EL (cell line): ENCODE measurements around the gene TTC21A.

Experiments used
- DNase-seq: peaks from one replicate; pipeline ENCODE4 v3.0.0-alpha.2; 2016

TTC21A gene

DNA sequence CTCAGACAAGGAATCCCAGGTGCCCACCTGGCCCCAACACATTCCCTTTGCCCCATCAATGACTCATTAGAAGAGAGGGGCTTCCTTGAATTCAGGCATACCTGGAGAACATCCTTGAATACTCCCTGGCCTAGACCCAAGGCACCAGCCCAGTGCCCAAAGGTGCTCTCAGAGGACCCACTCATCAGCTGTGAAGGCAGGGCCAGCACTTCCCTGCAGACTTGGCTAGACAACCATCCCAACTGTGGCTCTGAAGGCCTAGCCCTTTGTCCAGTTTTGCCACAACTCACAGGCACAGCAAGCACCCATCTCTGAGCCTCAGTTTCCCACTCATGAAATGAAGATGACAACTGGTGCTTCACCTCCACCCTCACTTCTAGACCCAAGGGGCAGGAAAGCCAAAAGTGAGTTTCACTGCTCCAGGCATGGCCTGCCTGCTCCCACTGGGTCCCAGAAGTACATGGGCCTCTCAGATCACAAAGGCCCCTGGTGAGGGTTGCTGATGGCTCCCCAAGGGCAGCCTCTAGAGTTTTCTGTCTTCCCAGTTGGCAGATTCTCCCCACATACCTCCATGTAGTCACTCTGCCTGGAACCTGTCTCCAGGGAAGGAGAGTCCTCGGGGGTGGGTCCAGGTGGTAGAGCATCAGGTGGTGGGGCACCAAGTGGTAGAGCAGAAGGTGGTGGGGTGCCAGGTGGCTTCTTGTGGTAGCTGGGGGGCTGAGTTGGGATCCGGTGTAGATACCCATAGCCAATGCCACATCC lies 7.6 kb upstream of the TTC21A start:
- DNase-seq = no peak

DNA sequence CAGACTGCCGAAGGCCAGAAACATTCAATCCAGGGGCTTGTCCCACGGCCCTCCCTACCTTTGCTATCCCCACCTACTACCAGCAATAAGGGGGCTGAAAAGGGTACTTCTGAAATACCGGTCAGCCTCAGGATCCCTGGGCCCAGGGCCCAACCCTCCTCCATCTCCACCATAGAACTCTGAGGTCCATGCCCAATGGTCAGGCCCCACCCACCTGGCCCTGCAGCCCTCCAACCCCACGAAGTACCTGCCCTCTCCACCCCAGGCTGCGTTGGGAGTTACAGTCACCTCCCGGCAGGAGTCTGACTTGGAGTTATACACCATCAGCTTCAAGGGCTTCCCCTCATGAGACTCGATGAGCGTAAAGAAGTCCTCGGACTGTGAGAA lies 7.0 kb upstream of the TTC21A start:
- DNase-seq = no peak

DNA sequence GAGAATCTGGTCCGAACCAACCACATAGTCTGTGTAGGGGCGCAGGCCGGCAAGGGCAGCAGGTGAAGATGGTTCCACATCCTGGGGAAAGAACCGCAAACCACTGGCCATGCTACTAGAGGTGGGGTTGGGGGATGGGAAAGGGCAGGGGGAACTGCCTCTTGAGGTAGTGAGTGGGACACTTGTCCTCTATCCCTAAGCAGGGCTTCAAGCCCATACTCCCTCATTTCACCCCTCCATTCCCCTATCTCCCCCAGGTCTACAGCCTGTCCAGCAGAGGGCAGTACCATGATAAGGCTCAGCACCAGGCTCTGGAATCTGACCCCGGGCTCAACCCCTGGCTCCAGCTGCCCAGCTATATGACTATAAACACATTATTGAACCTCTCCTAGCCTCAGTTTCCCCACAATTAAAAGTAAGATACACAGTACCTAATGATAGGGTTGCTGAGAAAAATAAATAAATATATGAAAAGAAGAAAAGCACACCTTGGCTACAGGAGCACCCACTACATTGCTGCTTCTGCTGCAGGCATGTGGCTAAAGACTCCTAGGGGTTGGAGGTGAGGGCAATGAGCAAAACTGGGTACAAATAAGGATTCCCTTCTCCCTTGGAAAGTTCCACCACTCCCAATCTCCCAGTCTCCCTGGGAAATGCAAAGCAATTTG lies 6.3 kb upstream of the TTC21A start:
- peak; percentile 46 for DNase-seq

DNA sequence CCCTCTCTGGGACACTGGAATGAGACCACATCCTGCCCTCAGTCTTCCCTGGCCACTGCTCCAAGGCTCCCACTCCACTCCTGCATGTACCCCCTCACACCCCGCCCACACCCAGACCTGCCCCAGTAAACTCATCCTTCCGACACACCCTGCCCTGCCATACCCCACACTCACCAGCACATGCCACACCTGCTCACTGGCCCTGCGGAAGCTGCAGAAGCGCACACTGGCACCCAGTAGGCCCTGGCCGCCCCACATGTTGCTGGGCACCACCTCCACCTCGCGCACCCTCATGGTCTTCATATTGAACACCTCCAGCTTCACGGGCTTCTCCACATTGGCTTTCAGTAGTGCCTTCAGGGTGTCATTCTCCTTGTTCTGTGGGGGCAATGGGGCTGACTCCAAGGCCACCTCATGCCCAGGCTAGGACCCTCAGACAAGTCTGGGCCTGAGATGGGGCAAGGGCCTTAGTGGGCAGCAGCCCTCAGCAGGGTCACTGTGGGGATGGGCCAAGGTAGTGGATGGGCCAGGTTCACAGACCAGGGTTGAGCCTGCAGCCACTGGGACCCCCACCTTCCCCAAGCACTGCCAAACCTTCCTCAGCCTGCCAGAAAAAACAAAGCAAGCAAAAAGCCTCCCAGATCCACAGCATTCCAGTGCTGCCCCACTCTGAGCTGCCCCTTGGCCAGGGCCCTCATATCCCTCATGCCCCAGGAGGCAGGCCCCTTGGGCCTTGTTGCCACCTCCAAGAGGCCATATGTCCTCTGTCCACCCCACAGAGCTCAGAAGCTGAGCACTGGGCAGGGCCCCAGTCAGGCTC lies 4.8 kb upstream of the TTC21A start:
- no peak for DNase-seq

DNA sequence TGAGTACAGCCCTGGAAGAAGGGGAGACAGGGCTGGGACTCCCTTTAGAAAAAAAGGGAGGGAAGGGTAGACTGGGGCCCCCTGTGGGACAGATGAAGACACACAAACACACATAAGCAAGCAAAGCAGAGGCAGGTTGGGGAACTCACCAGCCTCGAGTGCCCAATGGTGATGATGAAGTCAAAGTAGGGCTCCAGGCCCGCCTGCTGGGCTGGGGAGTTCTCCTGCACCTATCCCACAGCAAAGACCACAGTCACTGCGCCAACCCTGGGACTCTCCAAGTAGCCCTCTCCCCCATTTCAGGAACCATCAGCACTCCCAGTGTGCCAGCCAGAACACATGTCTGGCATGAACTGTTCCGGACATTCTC lies 4.2 kb upstream of the TTC21A start:
- no peak for DNase-seq

DNA sequence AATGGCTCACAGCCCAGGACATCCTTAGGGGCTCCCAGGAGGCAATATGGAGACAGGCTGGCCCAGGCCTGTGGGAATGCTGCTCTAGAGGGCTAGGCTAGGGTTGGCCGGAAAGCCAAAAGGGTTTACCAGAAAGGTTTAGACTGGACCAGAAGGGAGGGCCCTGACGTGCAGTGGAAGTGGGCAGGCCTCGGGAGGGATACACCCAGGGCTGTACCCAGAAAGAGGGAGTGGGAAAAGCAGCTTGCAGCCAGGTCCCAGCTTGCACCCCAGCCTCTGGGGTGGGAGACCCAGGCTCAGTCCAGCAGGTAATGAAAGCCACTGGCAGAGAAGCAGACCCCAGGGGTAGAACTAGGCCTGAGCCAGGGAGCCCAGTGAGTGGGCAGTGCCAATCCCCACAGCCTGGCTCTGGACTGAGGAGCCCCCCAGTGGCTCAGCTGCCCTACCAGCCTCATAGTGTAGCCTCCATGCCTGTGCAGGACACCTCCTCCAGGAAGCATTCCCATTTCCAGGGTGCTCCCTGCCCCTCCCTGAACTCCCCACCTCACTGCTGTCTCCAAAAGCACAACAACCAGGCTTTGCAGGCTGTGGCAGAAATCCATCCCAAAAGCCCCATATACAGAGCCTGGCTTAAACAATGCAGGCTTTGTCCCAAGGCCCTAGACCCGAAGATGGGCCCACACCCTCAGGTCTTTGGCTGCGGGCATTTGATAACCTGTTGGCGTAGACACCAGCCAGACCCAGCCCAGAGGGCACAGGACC lies 3.5 kb upstream of the TTC21A start:
- no peak for DNase-seq

DNA sequence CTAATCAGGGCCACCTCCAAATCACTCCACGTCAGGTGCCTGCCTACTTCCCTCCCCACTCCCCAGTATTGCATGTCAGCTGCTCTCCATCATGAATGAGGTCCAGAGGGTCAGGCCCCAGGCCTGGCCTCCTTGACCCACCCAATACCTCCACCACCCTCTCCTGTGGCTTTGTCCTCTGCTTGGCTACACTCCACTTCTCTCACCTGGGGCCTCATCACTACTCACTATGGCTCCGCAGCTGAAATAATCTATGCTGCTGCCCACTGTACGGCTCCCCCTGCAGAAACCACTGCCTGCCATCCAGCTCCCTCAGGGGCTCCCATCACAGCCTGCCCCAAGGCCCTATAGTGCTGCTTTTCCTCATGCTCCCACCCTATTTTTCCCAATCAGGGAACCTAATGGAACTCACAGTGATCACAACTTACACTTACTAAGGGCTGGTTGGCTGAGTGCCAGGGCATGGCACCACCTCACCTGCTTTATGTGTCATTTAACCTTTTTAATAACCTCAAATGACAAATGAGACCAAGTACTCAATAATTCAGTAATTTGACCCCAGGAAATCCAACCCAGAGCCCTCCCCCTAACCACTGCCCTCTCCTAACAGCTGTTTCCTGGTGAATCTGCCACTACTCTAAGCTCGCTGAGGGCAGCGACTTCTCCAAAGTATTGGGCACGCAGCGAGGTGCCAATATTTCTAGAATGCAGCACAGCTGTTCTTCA lies 2.4 kb upstream of the TTC21A start:
- no peak for DNase-seq

DNA sequence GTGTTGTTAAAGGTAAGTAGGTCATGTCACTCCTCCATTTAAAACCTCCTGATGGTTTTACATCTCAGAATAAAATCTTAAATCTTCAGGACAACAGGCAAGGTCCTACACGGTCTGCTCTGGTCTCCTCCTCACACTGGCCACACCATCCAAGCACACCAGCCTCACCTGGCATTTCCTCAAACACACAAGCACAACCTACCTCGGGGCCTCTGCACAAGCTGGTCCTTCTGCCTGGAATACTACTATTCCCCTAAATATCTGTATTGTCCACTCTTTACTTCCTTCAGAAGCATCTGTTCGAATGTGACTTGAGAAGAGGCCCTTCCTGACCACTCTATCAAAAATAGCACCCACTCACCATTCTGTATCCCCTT lies 1.8 kb upstream of the TTC21A start:
- no peak for DNase-seq

DNA sequence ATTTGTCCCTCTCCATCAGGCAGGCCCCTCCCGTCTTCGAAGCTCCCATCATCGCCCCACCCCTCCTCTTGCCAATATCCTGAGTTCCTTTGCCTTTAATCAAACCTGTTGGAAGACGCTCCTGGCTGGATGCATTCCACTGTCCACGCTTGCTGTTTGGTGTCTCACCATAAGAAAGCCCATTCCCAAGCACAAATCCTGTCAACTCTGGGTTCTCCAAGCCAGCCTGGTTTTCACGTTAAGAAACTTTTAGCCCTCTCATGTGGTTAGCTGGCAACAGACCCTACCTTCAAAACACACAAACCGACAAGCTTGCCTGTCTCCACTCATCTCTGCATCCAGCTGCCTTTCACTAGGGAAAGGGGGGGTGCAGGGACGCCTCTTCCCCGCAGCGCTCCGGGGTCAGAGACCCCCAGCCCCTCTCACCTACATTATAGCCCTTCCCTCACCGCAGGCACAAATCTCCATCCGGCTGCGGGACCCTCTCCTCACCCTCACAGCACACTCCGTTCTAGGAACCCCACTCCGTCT lies 1.1 kb upstream of the TTC21A start:
- peak; percentile 51 for DNase-seq

DNA sequence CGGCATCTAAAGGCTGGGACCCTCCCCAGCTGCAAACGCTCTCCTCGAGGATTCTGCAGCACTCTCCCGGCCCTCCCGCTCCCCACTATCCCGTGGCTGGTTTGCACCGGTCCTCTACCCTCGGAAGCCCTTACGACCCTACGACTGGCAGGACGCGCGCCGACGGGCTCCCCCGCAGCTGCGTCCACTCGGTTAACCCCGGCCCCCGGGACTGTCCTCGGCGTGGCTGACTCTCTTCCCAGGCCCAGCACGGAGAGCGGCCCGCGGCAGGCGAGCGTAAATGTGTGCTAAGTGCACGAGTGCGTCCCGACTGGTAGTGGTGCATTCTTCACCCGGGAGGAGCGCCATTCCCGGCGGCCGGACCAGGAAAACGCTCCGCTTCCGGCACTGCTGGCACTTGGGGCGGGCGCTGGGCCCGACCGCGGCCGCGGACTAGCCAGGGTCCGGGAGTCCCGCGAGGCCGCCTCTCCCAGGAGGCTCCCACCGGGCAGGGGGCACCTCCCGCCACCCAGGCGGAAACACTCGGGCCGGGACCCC lies 561 bp upstream of the TTC21A start:
- peak; percentile 49 for DNase-seq

DNA sequence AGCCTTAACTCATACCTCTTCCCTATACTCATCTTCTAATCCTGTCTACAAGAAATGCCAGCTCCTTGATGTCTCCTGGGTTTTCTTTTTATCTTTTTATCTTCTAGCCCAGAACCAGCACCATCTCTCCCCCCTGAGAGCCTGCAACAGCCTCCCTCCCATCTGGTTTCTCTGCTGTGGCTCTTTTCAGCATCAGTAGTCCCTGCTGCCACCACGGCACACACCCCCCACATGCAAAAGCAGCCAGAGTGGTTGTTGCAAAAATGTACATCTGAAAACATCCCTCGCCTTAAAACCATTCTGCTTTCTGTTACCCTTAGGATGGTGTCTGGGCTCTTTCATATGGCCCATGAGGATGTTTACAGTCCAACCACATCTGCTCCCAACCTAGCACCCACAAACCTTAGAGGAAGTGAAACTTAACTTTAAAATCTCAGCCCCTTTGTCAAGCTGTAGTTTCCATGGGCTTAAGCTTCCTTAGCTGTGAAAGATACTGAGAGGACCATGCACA lies 775 bp downstream of the TTC21A start:
- no peak for DNase-seq

DNA sequence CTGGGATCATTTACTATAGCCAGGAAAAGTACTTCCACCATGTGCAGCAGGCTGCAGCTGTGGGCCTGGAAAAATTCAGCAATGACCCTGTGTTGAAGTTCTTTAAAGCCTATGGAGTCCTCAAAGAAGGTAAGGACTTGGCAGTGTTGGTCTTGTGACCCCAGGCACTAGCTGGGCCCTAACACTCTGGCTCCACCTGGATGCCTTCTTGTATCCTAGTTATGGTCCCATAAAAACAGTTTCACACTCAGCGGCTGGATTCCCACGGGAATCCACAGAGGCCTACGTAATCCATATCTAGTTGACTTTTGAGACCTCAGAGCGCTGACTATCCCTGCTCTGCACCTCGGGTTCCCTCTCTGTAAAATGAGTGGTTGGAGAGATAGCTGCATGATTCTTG lies 1.6 kb downstream of the TTC21A start:
- DNase-seq = no peak

DNA sequence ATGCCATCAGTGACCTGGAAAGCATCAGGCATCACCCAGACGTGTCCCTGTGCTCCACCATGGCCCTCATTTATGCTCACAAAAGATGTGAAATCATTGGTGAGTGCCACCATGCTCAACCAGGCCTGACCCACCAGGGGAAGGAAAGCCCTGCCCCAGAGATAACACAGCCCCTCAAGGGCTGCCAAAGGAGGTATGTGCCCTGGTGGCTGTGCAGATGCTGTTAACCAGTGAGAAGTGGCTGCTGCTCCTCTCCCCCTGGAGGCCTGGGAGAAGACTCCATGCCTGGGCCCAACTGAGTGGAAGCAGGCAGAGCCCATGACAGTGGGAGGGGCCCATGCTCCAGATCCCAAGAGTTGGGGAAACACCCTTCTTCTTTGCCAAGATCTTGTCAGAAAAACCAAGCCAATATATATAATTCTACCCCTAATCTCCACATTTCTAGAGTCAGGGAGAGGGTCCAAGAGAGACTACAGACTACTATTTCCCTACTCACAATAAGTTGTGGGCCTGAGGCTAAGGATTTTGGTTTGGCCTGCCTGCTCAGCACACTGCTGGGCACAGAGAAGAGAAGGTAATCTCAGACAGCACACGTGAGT lies 2.7 kb downstream of the TTC21A start:
- no peak for DNase-seq

DNA sequence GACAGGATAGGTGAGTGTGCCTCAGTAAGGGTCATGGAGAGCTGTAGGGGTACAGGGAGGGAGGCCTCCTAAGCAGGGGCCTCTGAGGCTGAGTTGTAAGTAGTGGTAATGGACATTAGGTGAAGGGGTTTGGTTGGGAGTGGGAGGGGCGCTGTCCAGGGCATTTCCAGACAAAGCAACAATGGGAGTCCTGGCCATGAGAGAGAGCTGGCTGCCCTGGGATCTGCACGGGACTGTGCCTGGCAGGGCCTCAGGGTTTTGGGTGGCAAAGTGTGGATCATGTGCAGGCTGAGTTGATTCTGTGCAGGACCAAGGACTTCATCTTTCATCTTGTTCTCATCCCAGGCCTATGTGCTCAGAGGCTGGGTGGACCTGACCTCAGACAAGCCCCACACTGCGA lies 4.6 kb downstream of the TTC21A start:
- no peak for DNase-seq

DNA sequence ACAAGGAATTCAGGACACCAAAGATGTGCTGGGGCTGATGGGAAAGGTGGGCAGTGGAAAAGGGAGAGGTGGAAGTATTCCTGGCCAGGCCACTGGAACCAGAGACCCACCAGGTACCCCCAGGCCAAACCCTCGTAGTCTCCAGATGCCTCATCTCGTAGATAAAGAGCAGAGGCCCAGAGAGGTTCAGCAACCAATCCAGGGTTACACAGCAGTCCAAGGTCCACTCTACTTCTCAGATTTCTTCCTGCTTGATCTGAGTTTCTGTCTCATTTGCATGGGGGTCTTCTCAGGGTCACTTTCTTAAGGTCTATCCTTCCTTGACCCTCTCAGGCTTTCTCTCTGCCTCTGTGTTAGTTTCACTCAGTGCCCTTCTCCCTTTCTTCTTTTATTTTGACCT lies 5.1 kb downstream of the TTC21A start:
- no peak for DNase-seq

DNA sequence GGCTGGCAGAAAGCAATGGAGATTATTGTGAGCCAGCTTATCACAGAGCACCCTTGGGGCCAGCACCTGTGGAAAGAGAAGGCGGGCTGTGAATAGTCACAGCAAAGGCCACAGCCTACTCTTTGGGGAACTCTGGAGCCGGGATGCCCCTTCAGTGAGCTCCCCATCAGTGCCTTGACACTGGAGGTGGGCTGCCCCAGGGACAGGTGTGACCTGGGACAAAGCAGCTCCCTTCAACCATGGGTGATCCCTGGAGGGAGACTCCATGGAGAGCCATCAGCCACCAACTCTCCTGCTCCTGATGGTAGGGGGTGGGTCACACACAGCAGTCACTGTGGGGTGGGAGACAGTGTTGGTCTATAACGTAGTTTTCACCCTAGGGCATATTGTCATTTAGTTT lies 5.8 kb downstream of the TTC21A start:
- no peak for DNase-seq

DNA sequence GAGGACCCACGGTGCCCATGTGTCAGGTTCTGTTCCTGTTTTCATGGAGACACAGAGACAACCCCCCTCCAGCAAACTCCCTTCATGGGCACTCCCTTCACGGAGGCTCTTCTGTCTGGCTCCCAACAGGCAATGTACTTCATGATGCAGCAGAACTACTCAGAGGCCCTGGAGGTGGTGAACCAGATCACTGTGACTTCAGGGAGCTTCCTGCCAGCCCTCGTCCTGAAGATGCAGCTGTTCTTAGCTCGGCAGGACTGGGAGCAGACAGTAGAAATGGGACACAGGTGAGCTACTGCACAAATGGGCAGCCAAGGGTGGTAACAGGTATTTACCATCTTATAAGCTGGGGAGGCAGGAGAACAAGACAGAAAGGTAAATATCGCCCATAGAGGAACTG lies 7.0 kb downstream of the TTC21A start:
- no peak for DNase-seq

DNA sequence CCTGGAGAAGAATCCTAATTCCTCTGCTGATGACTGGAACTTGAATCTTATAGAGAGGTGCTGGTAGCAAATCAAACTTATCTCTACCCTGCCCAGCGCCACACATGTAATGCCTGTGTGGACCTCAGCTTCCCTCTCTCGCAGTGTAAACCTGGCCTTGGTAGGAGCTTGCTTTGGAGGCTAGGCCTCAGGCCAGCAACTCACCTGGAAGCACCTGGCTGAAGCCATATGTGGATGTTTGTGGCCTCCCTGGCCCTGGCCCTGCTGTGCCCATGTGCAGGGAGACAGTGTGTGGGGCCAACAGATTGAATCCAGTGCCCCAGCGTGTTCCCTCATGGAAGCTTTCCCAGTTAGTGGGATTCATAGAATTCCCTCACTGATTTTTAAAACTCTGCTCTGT lies 8.4 kb downstream of the TTC21A start:
- DNase-seq = no peak

DNA sequence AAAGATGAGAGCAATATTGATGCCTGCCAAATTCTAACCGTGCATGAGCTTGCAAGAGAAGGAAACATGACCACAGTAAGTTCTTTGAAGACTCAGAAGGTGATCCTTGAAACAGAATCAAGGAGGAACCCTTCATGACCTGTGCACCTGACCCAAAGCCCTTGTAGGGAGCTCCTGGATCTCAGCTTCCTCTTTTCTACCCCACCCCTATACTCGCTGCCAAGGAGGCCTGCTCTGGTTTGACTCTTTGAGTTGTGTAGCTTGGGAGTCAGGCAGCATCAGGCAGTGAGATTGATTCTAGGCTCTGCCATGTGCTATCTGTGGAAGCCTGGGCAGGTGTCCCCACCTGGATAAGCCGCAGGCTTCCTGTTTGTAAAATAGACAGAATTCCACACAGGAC lies 10.6 kb downstream of the TTC21A start:
- DNase-seq = no peak

DNA sequence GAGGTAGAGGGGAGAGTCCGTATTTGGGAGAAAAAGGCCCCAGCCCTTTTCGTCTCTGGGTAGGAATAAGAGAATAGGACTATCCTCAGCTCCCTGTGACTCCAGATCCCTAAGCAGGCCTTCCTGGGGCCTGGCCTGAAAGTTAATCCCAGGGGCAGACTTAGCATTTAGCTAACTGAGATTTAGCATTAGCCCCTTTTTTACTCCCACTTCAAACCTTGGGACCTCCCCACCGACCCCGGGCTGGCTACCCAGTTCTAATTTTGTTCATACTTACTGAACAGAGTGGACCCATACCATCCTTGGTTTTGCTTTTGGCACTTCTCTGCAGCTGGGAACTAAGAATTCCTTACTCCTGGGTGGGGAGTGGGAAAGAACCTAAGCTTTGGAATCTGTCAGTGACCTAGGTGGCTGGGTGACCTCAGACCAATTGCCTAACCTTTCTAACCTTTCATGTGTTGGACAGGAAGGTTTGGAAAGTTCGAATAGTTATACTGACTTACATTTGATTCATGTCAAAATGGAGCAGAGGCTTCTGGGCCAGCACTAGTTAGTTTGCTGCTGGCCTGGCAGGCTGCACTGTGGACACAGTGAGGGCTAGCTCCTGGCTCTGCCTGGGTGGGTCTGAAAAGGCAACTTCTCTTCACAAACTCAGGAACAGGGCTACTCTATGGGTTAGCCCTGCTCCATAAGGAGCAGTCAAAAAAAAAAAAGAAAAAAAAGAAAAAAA lies 11.6 kb downstream of the TTC21A start:
- no peak for DNase-seq

DNA sequence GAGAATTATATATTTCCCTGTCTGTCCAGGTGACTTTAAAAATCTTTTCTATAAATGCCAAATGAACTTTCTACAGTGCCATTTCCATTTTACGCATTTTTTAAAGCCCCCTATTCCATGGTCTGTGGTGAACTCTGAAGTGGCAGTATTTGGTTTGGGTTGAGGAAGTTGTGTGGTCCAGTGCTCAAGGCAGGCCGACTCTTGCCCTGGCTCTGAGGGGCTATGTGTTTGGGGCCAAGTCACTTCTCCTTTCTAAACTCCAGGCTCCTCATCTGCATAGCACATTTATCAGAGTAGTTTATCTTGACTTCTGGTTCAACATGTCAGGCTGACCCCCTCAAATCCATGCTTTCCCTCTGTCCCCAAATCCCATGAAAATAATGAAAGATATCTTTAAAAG lies 14.1 kb downstream of the TTC21A start:
- no peak for DNase-seq
